ENCODE measurements around the gene CLCF1. TPM values are rescaled to one million over a fixed set of nuclear protein-coding genes. Genes with fewer than 3 reads are reported as not detected.
"Not testable (repeated sequence)": the region's sequence is repeated elsewhere in the genome, so short reads cannot be mapped to it uniquely, and the experiment has no call there.

Gene CLCF1
- total RNA-seq, 1 experiment from 2014 or later: 2.1 TPM

- Histone ChIP-seq H3T11ph (ENCODE audit: low read length) (no peak overlapping the region), H3K27me3 (ENCODE audit: insufficient read depth, low read length) (peaks cover 11% of the 10 kb centered on the region), H3K18ac (ENCODE audit: insufficient read length, low read depth, low read length) (no peak overlapping the region), H3K79me2 (ENCODE audit: insufficient read depth, low read length) (no peaks in the 10 kb centered on the region), H2BK12ac (ENCODE audit: insufficient read length, low read depth, low read length) (no peak overlapping the region), H4K8ac (replicated peaks; ENCODE audit: insufficient read length, low read depth, low read length) (no peak overlapping the region), H3K9ac (ENCODE audit: extremely low read depth, insufficient read length, low read length) (no peak overlapping the region), H4K20me1 (ENCODE audit: control insufficient read depth, insufficient read depth, insufficient read length) (peaks cover 3% of the 10 kb centered on the region), H3K14ac (ENCODE audit: insufficient read depth, low read length) (no peak overlapping the region), H3K27ac (ENCODE audit: insufficient read length, low read depth, low read length) (no peak overlapping the region), H3K9me3 (ENCODE audit: control insufficient read depth, low read depth, low read length) (no peaks in the 10 kb centered on the region), H2BK5ac (ENCODE audit: insufficient read length, low read length) (no peak overlapping the region), H3K4me1 (ENCODE audit: insufficient read depth, low read length) (no peaks in the 10 kb centered on the region), H3K56ac (ENCODE audit: insufficient read length, low read depth, low read length) (no peak overlapping the region), H4K5ac (ENCODE audit: insufficient read length, low read depth, low read length) (no peak overlapping the region), H2AFZ (ENCODE audit: low read length) (no peak overlapping the region), H2AK5ac (ENCODE audit: insufficient read length, low read length) (no peak overlapping the region), H4K91ac (ENCODE audit: insufficient read length, low read depth, low read length) (no peak overlapping the region), H3K4me2 (ENCODE audit: insufficient read depth, insufficient read length, low read length) (no peak overlapping the region), H2BK15ac (ENCODE audit: low read depth, low read length) (no peak overlapping the region), H2BK120ac (ENCODE audit: low read depth, low read length, poor library complexity, severe bottlenecking) (no peak overlapping the region), H3K4ac (ENCODE audit: low read depth, low read length) (no peak overlapping the region), H3K79me1 (ENCODE audit: insufficient read depth, low read depth, low read length, poor library complexity, severe bottlenecking) (no peaks in the 10 kb centered on the region), H2BK20ac (ENCODE audit: low read depth, low read length, poor library complexity, severe bottlenecking) (no peak overlapping the region), H3K23me2 (ENCODE audit: insufficient read length, low read depth, low read length, poor library complexity, severe bottlenecking) (peaks cover 14% of the 10 kb centered on the region), H3K23ac (ENCODE audit: insufficient read length, low read depth, low read length) (no peak overlapping the region)
- Mint-ChIP-seq H3K4me3 (no peak overlapping the region), H3K4me1 (peaks cover 4 to 6% of the 10 kb centered on the region in 2 experiments), H3K27me3 (ENCODE audit: low read depth) (peaks cover 40% of the 10 kb centered on the region), H3K9me3 (no peaks in the 10 kb centered on the region; a peak in 1 of 5 replicates), H3K27ac (no peak overlapping the region; a peak in 1 of 7 replicates), H3K36me3 (ENCODE audit: insufficient read depth in 1 of 3, low read depth in 3 of 3) (no peaks in the 10 kb centered on the region)
- WGBS (ENCODE audit: extremely low coverage, insufficient read length, low lambda C conversion rate): no CpG with 5 or more reads among the region's 3 CpGs
- TF ChIP-seq CTCF (conservative IDR thresholded peaks at IDR 0.05): no peak
- DNase-seq: no peak
These were observed 53.4 kb downstream of the CLCF1 start for GRCh38 chr11:67320011-67320410.

GRCh38 chr11:67318876-67319275, 54.5 kb downstream of the CLCF1 start:
- not testable (repeated sequence) for H2BK15ac ChIP-seq (ENCODE audit: low read depth, low read length); H3K36me3 Mint-ChIP-seq (ENCODE audit: insufficient read depth in 1 of 3, low read depth in 3 of 3); H2AFZ ChIP-seq (ENCODE audit: low read length); H3K4me2 ChIP-seq (ENCODE audit: insufficient read depth, insufficient read length, low read length); H3K18ac ChIP-seq (ENCODE audit: insufficient read length, low read depth, low read length); H3K4me1 ChIP-seq (ENCODE audit: insufficient read depth, low read length); H2AK5ac ChIP-seq (ENCODE audit: insufficient read length, low read length); H3K79me2 ChIP-seq (ENCODE audit: insufficient read depth, low read length); H3K23ac ChIP-seq (ENCODE audit: insufficient read length, low read depth, low read length); H4K5ac ChIP-seq (ENCODE audit: insufficient read length, low read depth, low read length); H3K79me1 ChIP-seq (ENCODE audit: insufficient read depth, low read depth, low read length, poor library complexity, severe bottlenecking); H3T11ph ChIP-seq (ENCODE audit: low read length); H4K20me1 ChIP-seq (ENCODE audit: control insufficient read depth, insufficient read depth, insufficient read length); H2BK12ac ChIP-seq (ENCODE audit: insufficient read length, low read depth, low read length); H4K91ac ChIP-seq (ENCODE audit: insufficient read length, low read depth, low read length); H4K8ac ChIP-seq (replicated peaks; ENCODE audit: insufficient read length, low read depth, low read length); H2BK20ac ChIP-seq (ENCODE audit: low read depth, low read length, poor library complexity, severe bottlenecking); H3K4ac ChIP-seq (ENCODE audit: low read depth, low read length); DNase-seq; H3K27ac ChIP-seq (ENCODE audit: insufficient read length, low read depth, low read length); H3K14ac ChIP-seq (ENCODE audit: insufficient read depth, low read length); H2BK5ac ChIP-seq (ENCODE audit: insufficient read length, low read length); H3K9ac ChIP-seq (ENCODE audit: extremely low read depth, insufficient read length, low read length); H3K27ac Mint-ChIP-seq; H3K9me3 ChIP-seq (ENCODE audit: control insufficient read depth, low read depth, low read length); H2BK120ac ChIP-seq (ENCODE audit: low read depth, low read length, poor library complexity, severe bottlenecking); H3K4me1 Mint-ChIP-seq; H3K56ac ChIP-seq (ENCODE audit: insufficient read length, low read depth, low read length); H3K9me3 Mint-ChIP-seq
- H3K27me3 Mint-ChIP-seq (ENCODE audit: low read depth): peaks cover 46% of the 10 kb centered on the region
- peak overlapping the region in 1 of 2 experiments; percentile 97; a peak in 3 of 5 replicates for H3K4me3 Mint-ChIP-seq
- peaks cover 11% of the 10 kb centered on the region for H3K27me3 ChIP-seq (ENCODE audit: insufficient read depth, low read length)
- WGBS (ENCODE audit: extremely low coverage, insufficient read length, low lambda C conversion rate): no CpG with 5 or more reads among the region's 12 CpGs
- H3K23me2 ChIP-seq (ENCODE audit: insufficient read length, low read depth, low read length, poor library complexity, severe bottlenecking): peaks cover 14% of the 10 kb centered on the region

Measured in H9 (cell line).